Ectodermal cell (in vitro differentiated cells): ENCODE data around the gene MCOLN1.

Source experiments
- H3K27ac ChIP-seq: 2 replicates; pipeline ENCODE4 v1.7.0; 2013; ENCODE audit warnings: mild to moderate bottlenecking, low read depth, low read length; ENCODE audit not compliant: insufficient read depth, poor library complexity, severe bottlenecking
- H3K27me3 ChIP-seq: 2 replicates; pipeline ENCODE4 v1.7.0; 2013; ENCODE audit warnings: mild to moderate bottlenecking, low read length; ENCODE audit not compliant: insufficient read depth, control insufficient read depth, poor library complexity, severe bottlenecking
- H3K36me3 ChIP-seq: one replicate; pipeline ENCODE4 v1.7.0; 2013; ENCODE audit warnings: low read length; ENCODE audit not compliant: control insufficient read depth, insufficient read depth
- H3K4me1 ChIP-seq: one replicate; pipeline ENCODE4 v1.7.0; 2013; ENCODE audit warnings: low read length; ENCODE audit not compliant: control insufficient read depth, insufficient read depth
- H3K4me3 ChIP-seq: 2 replicates; pipeline ENCODE4 v1.7.0; 2013; ENCODE audit warnings: low read depth, low read length, control low read depth; ENCODE audit not compliant: insufficient read depth
- H3K9me3 ChIP-seq: 2 replicates; pipeline ENCODE4 v1.7.0; 2013; ENCODE audit warnings: mild to moderate bottlenecking, low read length, moderate library complexity; ENCODE audit not compliant: control insufficient read depth
- WGBS, 2 experiments: methylation state at CpG; one replicate each; pipeline ENCODE4 v1.1.7; 2013; ENCODE audit warnings: missing lambda C conversion rate in 2 of 2; 5-methylcytosine and 5-hydroxymethylcytosine counted together

The MCOLN1 gene

GRCh38 chr19:7542556-7543348 is 20.3 kb downstream of the MCOLN1 start:
- H3K36me3 ChIP-seq, result peaks cover 7% of the 10 kb centered on the region
- 95 to 97% methylated on average over 24 of the region's 24 CpGs for WGBS, 2 experiments

GRCh38 chr19:7544626-7545025 is 22.2 kb downstream of the MCOLN1 start:
- peaks cover 7% of the 10 kb centered on the region for H3K36me3 ChIP-seq
- no peaks in the 10 kb centered on the region for H3K27me3 ChIP-seq
- no peak overlapping the region for H3K4me3 ChIP-seq
- H3K9me3 ChIP-seq, result no peaks in the 10 kb centered on the region
- H3K27ac ChIP-seq, result no peak overlapping the region
- 93 to 97% methylated on average over 3 of the region's 3 CpGs for WGBS, 2 experiments
- no peaks in the 10 kb centered on the region for H3K4me1 ChIP-seq

More at GRCh38 chr19:7542556-7543348, 20.3 kb downstream of the MCOLN1 start:
- Histone ChIP-seq H3K27ac (no peak overlapping the region), H3K9me3 (no peaks in the 10 kb centered on the region), H3K27me3 (no peaks in the 10 kb centered on the region), H3K4me3 (no peak overlapping the region), H3K4me1 (no peaks in the 10 kb centered on the region)

GRCh38 chr19:7545300-7545699 is 22.9 kb downstream of the MCOLN1 start:
- WGBS, 2 experiments, result 90 to 94% methylated on average over 8 of the region's 8 CpGs
- Histone ChIP-seq H3K4me3 (no peak overlapping the region), H3K4me1 (no peaks in the 10 kb centered on the region), H3K27me3 (no peaks in the 10 kb centered on the region), H3K27ac (no peak overlapping the region), H3K36me3 (peaks cover 7% of the 10 kb centered on the region), H3K9me3 (no peaks in the 10 kb centered on the region)

- no peaks in the 10 kb centered on the region for H3K9me3 ChIP-seq
- peaks cover 7% of the 10 kb centered on the region for H3K36me3 ChIP-seq
- no peaks in the 10 kb centered on the region for H3K4me1 ChIP-seq
- H3K4me3 ChIP-seq, result no peak overlapping the region
- H3K27me3 ChIP-seq, result no peaks in the 10 kb centered on the region
- 93 to 100% methylated on average over 1 of the region's 1 CpG for WGBS, 2 experiments
- H3K27ac ChIP-seq, result no peak overlapping the region
Measured at GRCh38 chr19:7545904-7546303, 23.5 kb downstream of the MCOLN1 start.

GRCh38 chr19:7547159-7547558 is 24.7 kb downstream of the MCOLN1 start:
- H3K4me3 ChIP-seq, result no peak overlapping the region
- no peaks in the 10 kb centered on the region for H3K27me3 ChIP-seq
- H3K4me1 ChIP-seq, result no peaks in the 10 kb centered on the region
- WGBS, 2 experiments, result 88 to 96% methylated on average over 3 of the region's 3 CpGs
- no peaks in the 10 kb centered on the region for H3K9me3 ChIP-seq
- H3K36me3 ChIP-seq, result peaks cover 4% of the 10 kb centered on the region
- H3K27ac ChIP-seq, result no peak overlapping the region

GRCh38 chr19:7549429-7550148 is 27.2 kb downstream of the MCOLN1 start:
- Histone ChIP-seq H3K27ac (no peak overlapping the region), H3K4me3 (no peak overlapping the region), H3K9me3 (no peaks in the 10 kb centered on the region), H3K36me3 (no peaks in the 10 kb centered on the region), H3K4me1 (no peaks in the 10 kb centered on the region), H3K27me3 (no peaks in the 10 kb centered on the region)
- WGBS, 2 experiments, result 93 to 94% methylated on average over 36 of the region's 36 CpGs

GRCh38 chr19:7550169-7550770 is 27.8 kb downstream of the MCOLN1 start:
- peaks cover 2% of the 10 kb centered on the region for H3K36me3 ChIP-seq
- H3K27me3 ChIP-seq, result no peaks in the 10 kb centered on the region
- no peaks in the 10 kb centered on the region for H3K9me3 ChIP-seq
- 96 to 97% methylated on average over 41 of the region's 41 CpGs for WGBS, 2 experiments
- H3K27ac ChIP-seq, result no peak overlapping the region
- no peak overlapping the region for H3K4me3 ChIP-seq
- no peaks in the 10 kb centered on the region for H3K4me1 ChIP-seq

- no peaks in the 10 kb centered on the region for H3K9me3 ChIP-seq
- no peaks in the 10 kb centered on the region for H3K4me1 ChIP-seq
- no peak overlapping the region for H3K27ac ChIP-seq
- H3K36me3 ChIP-seq, result peaks cover 9% of the 10 kb centered on the region
- H3K27me3 ChIP-seq, result no peaks in the 10 kb centered on the region
- H3K4me3 ChIP-seq, result peak overlapping the region; percentile 30
- WGBS, 2 experiments, result 45 to 46% methylated on average over 51 of the region's 51 CpGs
Measured at GRCh38 chr19:7550987-7551761, 28.8 kb downstream of the MCOLN1 start.

- no peak overlapping the region for H3K27ac ChIP-seq
Measured at GRCh38 chr19:7552781-7553180, 30.4 kb downstream of the MCOLN1 start.

More at GRCh38 chr19:7552781-7553180, 30.4 kb downstream of the MCOLN1 start:
- Histone ChIP-seq H3K4me3 (no peak overlapping the region), H3K4me1 (no peaks in the 10 kb centered on the region), H3K9me3 (no peaks in the 10 kb centered on the region), H3K27me3 (no peaks in the 10 kb centered on the region), H3K36me3 (peaks cover 15% of the 10 kb centered on the region)
- 89 to 90% methylated on average over 2 of the region's 2 CpGs for WGBS, 2 experiments
